DOHH2 (cell line): ENCODE measurements around the gene SCAMP5.

ENCODE experiments used
- H3F3A ChIP-seq: fragments of 200-600 bp; sonication (generic), shearing (Covaris generic); 2 replicates; pipeline ENCODE4 v1.6.0; 2016; ENCODE audit warnings: antibody characterized with exemption, mild to moderate bottlenecking; ENCODE audit not compliant: control insufficient read depth, insufficient read depth
- H3K27ac ChIP-seq: fragments of 200-600 bp; sonication (generic); 2 replicates; pipeline ENCODE4 v1.5.1; 2014; ENCODE audit warnings: low read depth, mild to moderate bottlenecking, low read length, moderate library complexity
- H3K27me3 ChIP-seq: fragments of 200-600 bp; sonication (generic); 2 replicates; pipeline ENCODE4 v1.6.1; 2014; ENCODE audit warnings: mild to moderate bottlenecking, low read length, mixed read lengths; ENCODE audit not compliant: control insufficient read depth
- H3K36me3 ChIP-seq: fragments of 200-600 bp; sonication (generic); 2 replicates; pipeline ENCODE4 v1.6.1; 2014; ENCODE audit warnings: mild to moderate bottlenecking, low read length, moderate library complexity, mixed read lengths; ENCODE audit not compliant: control insufficient read depth
- H3K4me1 ChIP-seq: fragments of 200-600 bp; sonication (generic); 2 replicates; pipeline ENCODE4 v1.6.1; 2014; ENCODE audit warnings: mild to moderate bottlenecking, low read length, mixed read lengths; ENCODE audit not compliant: control insufficient read depth
- H3K4me2 ChIP-seq: fragments of 200-600 bp; sonication (generic); 2 replicates; pipeline ENCODE4 v1.6.0; 2014; ENCODE audit warnings: mild to moderate bottlenecking, low read length, moderate library complexity
- H3K4me3 ChIP-seq: fragments of 200-600 bp; sonication (generic); 2 replicates; pipeline ENCODE4 v1.5.1; 2014; ENCODE audit warnings: mild to moderate bottlenecking, low read length, mixed read lengths
- H3K79me2 ChIP-seq: fragments of 200-600 bp; sonication (generic); 2 replicates; pipeline ENCODE4 v1.6.1; 2014; ENCODE audit warnings: mild to moderate bottlenecking, low read length, mixed read lengths; ENCODE audit not compliant: control insufficient read depth
- H3K9me2 ChIP-seq: fragments of 200-600 bp; sonication (generic); replicated peaks from 2 replicates; pipeline ENCODE4 v1.6.1; 2014; ENCODE audit warnings: mild to moderate bottlenecking, low read length, mixed read lengths; ENCODE audit not compliant: control insufficient read depth
- H3K9me3 ChIP-seq: fragments of 200-600 bp; sonication (generic); 2 replicates; pipeline ENCODE4 v1.6.1; 2014; ENCODE audit warnings: antibody characterized with exemption, low read length, mixed read lengths; ENCODE audit not compliant: control insufficient read depth, insufficient read depth
- H4K20me1 ChIP-seq: fragments of 200-600 bp; sonication (generic); 2 replicates; pipeline ENCODE4 v1.6.0; 2014; ENCODE audit warnings: low read depth, mild to moderate bottlenecking, antibody characterized with exemption, low read length, moderate library complexity; ENCODE audit not compliant: control insufficient read depth, insufficient read depth
- CTCF ChIP-seq: fragments of 200-600 bp; sonication (generic); IDR thresholded peaks from one replicate; pipeline ENCODE4 v1.5.1; 2014; ENCODE audit warnings: antibody characterized with exemption, mild to moderate bottlenecking, low read depth, low read length; ENCODE audit not compliant: poor library complexity, severe bottlenecking
- EZH2phosphoT487 ChIP-seq: fragments of 200-600 bp; sonication (generic); IDR thresholded peaks from 2 replicates; pipeline ENCODE4 v1.6.1; 2017; ENCODE audit warnings: borderline replicate concordance, mild to moderate bottlenecking, antibody characterized with exemption, low read length, moderate library complexity, mixed read lengths

SCAMP5 gene

GRCh38 chr15:75027551-75027950 lies 32.2 kb downstream of the SCAMP5 start:
- H3K4me1 ChIP-seq = peaks cover 36% of the 10 kb centered on the region
- 0 out of 2 replicates have a peak, but pooled peaks cover 3% of the 10 kb centered on the region for H3F3A ChIP-seq
- H3K27ac ChIP-seq = no peak overlapping the region
- no peaks in the 10 kb centered on the region for H3K27me3 ChIP-seq
- peaks cover 39% of the 10 kb centered on the region for H3K79me2 ChIP-seq
- TF ChIP-seq EZH2phosphoT487 = no peak
- no peak for TF ChIP-seq CTCF
- H4K20me1 ChIP-seq = 0 out of 2 replicates have a peak, but pooled peaks cover 6% of the 10 kb centered on the region
- no peaks in the 10 kb centered on the region for H3K9me3 ChIP-seq
- H3K4me3 ChIP-seq = no peak overlapping the region
- H3K4me2 ChIP-seq = no peak overlapping the region
- H3K9me2 ChIP-seq = no peaks in the 10 kb centered on the region
- H3K36me3 ChIP-seq = peaks cover 30% of the 10 kb centered on the region

GRCh38 chr15:75028991-75029377 lies 33.6 kb downstream of the SCAMP5 start:
- Histone ChIP-seq H3K4me1 (peaks cover 28% of the 10 kb centered on the region), H3K27me3 (no peaks in the 10 kb centered on the region), H3K9me2 (no peaks in the 10 kb centered on the region), H3K4me3 (no peak overlapping the region), H3K79me2 (peaks cover 34% of the 10 kb centered on the region), H3F3A (0 out of 2 replicates have a peak, but pooled peaks cover 3% of the 10 kb centered on the region), H3K4me2 (peak overlapping the region; percentile 40), H3K9me3 (no peaks in the 10 kb centered on the region), H3K27ac (no peak overlapping the region), H4K20me1 (0 out of 2 replicates have a peak, but pooled peaks cover 6% of the 10 kb centered on the region), H3K36me3 (peaks cover 27% of the 10 kb centered on the region)
- TF ChIP-seq CTCF (no peak), EZH2phosphoT487 (no peak)

- Histone ChIP-seq H3K27me3 (no peaks in the 10 kb centered on the region), H3K9me3 (no peaks in the 10 kb centered on the region), H3K27ac (no peak overlapping the region), H3K4me2 (peak overlapping the region; percentile 40), H3K4me3 (no peak overlapping the region), H3F3A (0 out of 2 replicates have a peak, but pooled peaks cover 3% of the 10 kb centered on the region), H3K79me2 (peaks cover 32% of the 10 kb centered on the region), H3K4me1 (peaks cover 24% of the 10 kb centered on the region), H3K36me3 (peaks cover 33% of the 10 kb centered on the region), H4K20me1 (0 out of 2 replicates have a peak, but pooled peaks cover 6% of the 10 kb centered on the region), H3K9me2 (no peaks in the 10 kb centered on the region)
- TF ChIP-seq EZH2phosphoT487 (no peak), CTCF (peak; percentile 97)
Measured at GRCh38 chr15:75029378-75030022, 34.1 kb downstream of the SCAMP5 start.
